ENCODE measurements around the gene MYO5B.

MYO5B gene

GRCh38 chr18:49924293-49924983, 270.5 kb downstream of the MYO5B start:
- DNase-seq, result no peak

GRCh38 chr18:49922228-49922627, 272.7 kb downstream of the MYO5B start:
- in situ Hi-C loops (cut with HindIII; ENCODE audit: low pct_ligation_motif_present, low pct_unique_long_range_greater_than_20kb, low sequenced_read_pairs), result no loop called here
- DNase-seq, result no peak

More at GRCh38 chr18:49924293-49924983, 270.5 kb downstream of the MYO5B start:
- in situ Hi-C loops (cut with HindIII; ENCODE audit: low pct_ligation_motif_present, low pct_unique_long_range_greater_than_20kb, low sequenced_read_pairs), result no loop called here

- DNase-seq, result no peak
- in situ Hi-C loops (cut with HindIII; ENCODE audit: low pct_ligation_motif_present, low pct_unique_long_range_greater_than_20kb, low sequenced_read_pairs), result no loop called here
These were observed 273.5 kb downstream of the MYO5B start for GRCh38 chr18:49921318-49921985.

- DNase-seq, result peak; percentile 16
- in situ Hi-C loops (cut with HindIII; ENCODE audit: low pct_ligation_motif_present, low pct_unique_long_range_greater_than_20kb, low sequenced_read_pairs), result no loop called here
These were observed 274.2 kb downstream of the MYO5B start for GRCh38 chr18:49920731-49921130.

DNA sequence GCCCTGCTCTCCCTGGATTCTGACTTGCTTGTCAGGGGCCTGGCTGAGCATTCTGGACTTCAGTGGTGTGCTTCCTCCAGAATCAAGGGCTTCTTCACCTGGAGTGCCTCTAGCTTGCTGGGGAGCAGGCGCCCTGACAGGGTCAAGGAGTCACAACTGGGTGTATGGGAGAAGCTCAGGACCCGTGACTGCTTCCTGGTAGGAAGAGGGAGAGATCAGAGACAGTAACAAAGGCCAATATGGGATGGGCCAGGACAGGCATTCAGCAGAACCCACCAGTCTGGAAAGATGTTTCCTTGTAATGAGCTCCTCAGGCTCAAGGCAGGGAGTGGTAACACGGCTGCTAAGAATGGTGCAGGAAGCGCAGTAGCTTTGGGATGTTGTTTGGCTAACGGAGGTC, 277.2 kb downstream of the MYO5B start:
- in situ Hi-C loops (cut with HindIII; ENCODE audit: low pct_ligation_motif_present, low pct_unique_long_range_greater_than_20kb, low sequenced_read_pairs), result no loop called here

GRCh38 chr18:49915352-49915751, 279.6 kb downstream of the MYO5B start:
- DNase-seq, result no peak
- in situ Hi-C loops (cut with HindIII; ENCODE audit: low pct_ligation_motif_present, low pct_unique_long_range_greater_than_20kb, low sequenced_read_pairs), result no loop called here

More for the DNA sequence above, 277.2 kb downstream of the MYO5B start:
- no peak for DNase-seq

DNA sequence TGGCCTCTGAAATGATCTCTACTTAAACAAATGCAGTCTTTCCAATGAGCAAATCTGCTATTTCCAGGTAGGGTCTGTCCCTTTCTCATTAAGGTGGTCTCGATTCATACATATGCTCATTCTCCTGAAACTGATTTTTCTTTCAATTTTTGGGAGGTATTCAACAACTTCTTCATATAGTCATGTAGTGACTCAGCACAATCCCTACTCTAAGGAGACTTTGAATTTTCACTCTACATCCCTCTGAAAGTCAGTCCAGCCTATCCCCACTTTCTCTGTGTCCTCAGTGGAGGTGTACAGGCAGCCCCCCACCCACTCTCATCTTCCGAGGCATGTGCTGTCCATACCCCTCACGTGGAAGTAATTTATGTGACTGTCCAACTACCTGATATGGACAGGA, 281.7 kb downstream of the MYO5B start:
- in situ Hi-C loops (cut with HindIII; ENCODE audit: low pct_ligation_motif_present, low pct_unique_long_range_greater_than_20kb, low sequenced_read_pairs), result no loop called here
- DNase-seq, result no peak

GRCh38 chr18:49911427-49911826, 283.5 kb downstream of the MYO5B start:
- in situ Hi-C loops (cut with HindIII; ENCODE audit: low pct_ligation_motif_present, low pct_unique_long_range_greater_than_20kb, low sequenced_read_pairs), result no loop called here
- no peak for DNase-seq

- no peak for DNase-seq
- in situ Hi-C loops (cut with HindIII; ENCODE audit: low pct_ligation_motif_present, low pct_unique_long_range_greater_than_20kb, low sequenced_read_pairs), result no loop called here
These were observed 284.0 kb downstream of the MYO5B start for GRCh38 chr18:49910986-49911385.

DNA sequence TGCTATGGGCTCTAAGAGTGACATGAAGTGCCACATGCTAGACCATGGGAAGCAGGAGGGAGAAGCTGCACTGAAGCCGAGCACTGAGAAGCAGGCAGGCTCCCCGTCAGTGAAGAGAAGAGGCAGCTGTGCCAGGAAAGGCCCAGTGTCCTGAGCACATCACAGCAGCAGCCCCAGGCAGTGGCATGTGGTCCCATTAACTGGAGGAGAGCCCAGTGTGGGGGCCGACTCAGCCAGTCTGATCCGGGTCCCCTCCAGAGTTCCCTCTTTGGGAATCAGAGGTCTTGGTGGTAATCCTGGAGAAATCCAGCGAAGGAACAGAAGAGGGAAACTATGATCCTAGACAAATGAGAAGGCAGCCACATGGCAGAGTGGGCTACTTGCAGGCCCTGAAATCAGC, 284.9 kb downstream of the MYO5B start:
- in situ Hi-C loops (cut with HindIII; ENCODE audit: low pct_ligation_motif_present, low pct_unique_long_range_greater_than_20kb, low sequenced_read_pairs), result no loop called here
- DNase-seq, result no peak

GRCh38 chr18:49907346-49907929, 287.5 kb downstream of the MYO5B start:
- in situ Hi-C loops (cut with HindIII; ENCODE audit: low pct_ligation_motif_present, low pct_unique_long_range_greater_than_20kb, low sequenced_read_pairs), result no loop called here
- no peak for DNase-seq

DNA sequence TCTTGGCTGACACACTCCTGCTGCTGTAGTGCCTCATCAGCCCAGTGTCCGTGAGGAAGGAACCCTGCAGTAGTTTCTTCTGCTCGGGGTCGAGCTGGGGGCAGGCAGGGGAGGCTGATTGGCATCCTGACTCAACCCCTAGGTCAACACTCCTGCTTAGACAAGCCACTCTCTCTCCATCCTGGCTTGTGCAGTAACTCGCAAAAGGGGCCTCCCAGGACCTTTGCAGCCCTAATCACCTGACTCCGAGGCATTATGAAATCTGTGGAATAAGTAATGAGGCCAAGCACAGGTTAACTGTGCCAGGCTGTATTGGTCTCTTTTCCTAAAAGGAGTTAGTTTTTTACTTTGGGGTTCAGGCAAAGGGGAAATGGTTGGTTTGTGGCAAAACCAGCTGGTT, 289.2 kb downstream of the MYO5B start:
- no peak for DNase-seq

GRCh38 chr18:49904871-49905555, 289.9 kb downstream of the MYO5B start:
- DNase-seq, result no peak
- in situ Hi-C loops (cut with HindIII; ENCODE audit: low pct_ligation_motif_present, low pct_unique_long_range_greater_than_20kb, low sequenced_read_pairs), result no loop called here

More for the DNA sequence above, 289.2 kb downstream of the MYO5B start:
- in situ Hi-C loops (cut with HindIII; ENCODE audit: low pct_ligation_motif_present, low pct_unique_long_range_greater_than_20kb, low sequenced_read_pairs), result no loop called here

DNA sequence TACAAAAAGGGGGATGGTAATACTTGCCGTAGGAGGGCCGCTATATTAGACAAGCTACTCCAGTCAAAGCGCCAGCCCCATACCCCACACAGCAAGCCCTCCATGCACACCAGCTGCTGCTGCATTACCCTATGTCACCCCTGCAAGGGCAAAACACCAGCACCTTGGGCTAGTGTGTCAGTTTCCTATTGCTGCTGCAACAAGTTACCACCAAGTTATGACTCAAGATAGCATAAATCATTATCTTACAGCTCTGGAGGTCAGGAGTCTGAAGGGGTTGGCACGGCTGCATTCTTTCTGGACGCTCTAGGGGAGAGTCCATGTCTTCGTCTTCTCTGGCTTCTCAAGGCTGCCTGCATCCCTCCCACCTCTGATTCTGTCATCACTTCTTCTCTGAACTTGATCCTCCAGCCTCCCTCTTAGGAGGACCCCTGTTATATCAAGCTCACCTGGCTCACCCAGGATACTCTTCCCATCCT, 293.0 kb downstream of the MYO5B start:
- no peak for DNase-seq
- in situ Hi-C loops (cut with HindIII; ENCODE audit: low pct_ligation_motif_present, low pct_unique_long_range_greater_than_20kb, low sequenced_read_pairs), result no loop called here

DNA sequence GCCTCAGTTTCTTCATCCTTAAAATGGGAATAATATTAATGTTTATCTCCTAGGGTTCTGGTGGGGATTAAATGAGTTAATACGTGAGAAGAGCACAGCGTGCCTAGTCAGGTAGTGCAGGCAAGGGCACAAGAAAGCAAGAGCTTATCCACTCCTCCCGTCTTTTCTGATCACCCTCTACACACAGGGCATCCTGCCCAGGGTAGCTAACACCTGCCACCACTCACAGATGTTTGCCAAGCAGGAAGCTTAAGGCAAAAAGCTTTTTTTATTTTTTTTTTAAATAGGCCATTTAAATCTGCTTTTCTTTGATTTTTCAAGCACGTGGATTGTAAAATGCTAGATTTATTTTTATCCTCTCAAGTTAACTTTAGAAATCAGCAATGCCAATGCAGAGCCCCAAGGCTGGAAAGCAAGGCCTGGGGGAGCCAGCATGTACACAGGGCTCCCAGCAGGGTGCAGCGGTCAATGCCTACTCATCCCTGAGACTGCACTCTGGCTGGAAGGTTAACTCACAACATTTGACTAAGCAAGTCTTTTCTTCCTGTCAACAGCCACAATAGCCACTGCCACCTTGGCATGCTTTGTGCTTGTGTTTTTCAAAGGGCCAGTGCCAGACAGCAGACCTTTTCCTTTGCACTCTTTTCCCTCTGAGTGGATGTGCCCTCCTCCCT, 295.2 kb downstream of the MYO5B start:
- in situ Hi-C loops (cut with HindIII; ENCODE audit: low pct_ligation_motif_present, low pct_unique_long_range_greater_than_20kb, low sequenced_read_pairs), result no loop called here
- DNase-seq, result peak; percentile 21

- DNase-seq, result peak; percentile 75
- in situ Hi-C loops (cut with HindIII; ENCODE audit: low pct_ligation_motif_present, low pct_unique_long_range_greater_than_20kb, low sequenced_read_pairs), result no loop called here
These were observed 296.5 kb downstream of the MYO5B start for GRCh38 chr18:49898421-49898820.

DNA sequence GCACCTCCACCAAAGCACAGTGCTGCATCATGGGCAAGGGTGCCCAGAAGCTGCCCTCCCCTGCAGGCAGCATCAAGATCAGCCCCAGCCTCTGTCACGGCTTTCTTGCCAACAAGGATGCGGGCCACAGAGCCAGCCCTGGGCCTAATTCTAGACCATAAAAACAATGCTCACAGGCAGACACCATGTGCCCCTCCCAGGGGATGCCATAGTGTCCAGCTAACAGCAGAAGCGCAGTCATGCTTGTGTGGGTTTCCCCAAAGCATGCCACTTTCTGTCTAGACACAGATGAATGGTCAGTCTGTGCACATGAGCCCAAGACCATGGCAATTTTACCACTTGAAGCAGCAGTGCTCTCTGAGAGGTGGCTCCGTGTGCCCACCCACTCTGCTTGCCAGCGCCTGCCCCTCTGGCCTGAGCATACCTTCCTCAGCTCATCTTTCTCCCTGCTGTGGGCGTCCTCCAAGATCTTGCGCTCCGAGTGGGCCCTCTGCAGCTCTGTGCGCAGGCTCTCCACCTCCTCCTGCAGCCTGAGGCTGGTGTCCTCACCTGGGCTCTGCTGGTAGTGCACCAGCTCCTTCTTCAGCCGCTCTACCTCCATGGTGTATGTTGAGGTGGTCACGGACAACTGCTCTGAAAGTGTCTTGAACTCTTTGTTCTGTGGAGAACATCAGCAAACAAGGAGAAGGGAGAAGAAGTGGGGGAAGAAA, 300.3 kb downstream of the MYO5B start:
- no peak for DNase-seq
- in situ Hi-C loops (cut with HindIII; ENCODE audit: low pct_ligation_motif_present, low pct_unique_long_range_greater_than_20kb, low sequenced_read_pairs), result no loop called here

DNA sequence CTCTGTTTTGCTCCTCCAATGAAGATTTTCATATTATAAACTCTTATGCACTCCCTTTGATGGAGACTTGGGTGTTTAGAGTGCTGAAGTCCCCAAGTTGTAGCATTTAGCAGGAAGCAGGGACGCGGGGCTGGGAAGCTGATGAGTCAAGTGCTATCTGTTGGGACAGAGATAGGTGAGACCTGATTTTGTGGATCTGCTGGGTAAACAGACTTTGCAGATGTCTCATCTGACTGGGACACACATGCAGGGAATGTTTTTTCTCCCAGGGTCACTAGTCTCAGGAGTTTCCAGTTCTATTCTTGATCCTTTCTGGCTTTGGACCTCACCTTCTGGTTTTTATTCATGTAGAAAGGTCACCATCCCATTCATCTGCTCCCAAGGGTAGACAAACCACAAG, 301.9 kb downstream of the MYO5B start:
- DNase-seq, result no peak
- in situ Hi-C loops (cut with HindIII; ENCODE audit: low pct_ligation_motif_present, low pct_unique_long_range_greater_than_20kb, low sequenced_read_pairs), result no loop called here
